Skin epidermis (tissue), 12 donors: ENCODE measurements around the gene TCEAL1.

Source experiments
- H3K27ac ChIP-seq, 21 experiments: fragments of 200-600 bp; sonication (generic) in 11 of 21; one replicate each; pipeline ENCODE4 v1.5.0; 2020; ENCODE audit warnings: mild to moderate bottlenecking in 3 of 21, inconsistent platforms in 2 of 21, moderate library complexity in 2 of 21
- H3K4me3 ChIP-seq, 7 experiments: fragments of 200-600 bp; sonication (generic) in 2 of 7; one replicate each; pipeline ENCODE4 v1.5.0; 2020; ENCODE audit warnings: inconsistent platforms in 2 of 7, mild to moderate bottlenecking in 2 of 7, moderate library complexity in 1 of 7

TCEAL1 gene

GRCh38 chrX:103666202-103667107, 37.7 kb downstream of the TCEAL1 start:
- Histone ChIP-seq H3K4me3 (no peak overlapping the region), H3K27ac (no peak overlapping the region)

DNA sequence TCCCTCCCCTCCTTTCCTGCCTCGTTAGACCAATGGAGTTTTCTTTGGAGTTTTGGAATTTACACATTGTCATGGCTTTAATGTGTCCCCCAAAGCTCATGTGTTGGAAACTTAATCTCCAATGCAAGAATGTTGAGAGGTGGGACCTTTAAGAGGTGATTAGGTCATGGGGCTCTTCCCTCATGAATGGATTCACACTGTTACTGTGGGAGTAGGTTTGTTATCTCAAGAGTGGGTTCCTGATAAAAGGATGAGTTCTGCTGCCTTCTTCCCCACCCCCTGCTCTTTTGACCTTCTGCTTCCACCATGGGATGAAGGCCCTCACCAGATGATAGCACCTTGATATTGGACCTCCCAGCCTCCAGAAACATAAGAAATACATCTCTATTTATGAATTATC, 41.0 kb downstream of the TCEAL1 start:
- Histone ChIP-seq H3K27ac (no peak overlapping the region), H3K4me3 (no peak overlapping the region)

GRCh38 chrX:103674531-103675454, 46.0 kb downstream of the TCEAL1 start:
- Histone ChIP-seq H3K27ac (no peak overlapping the region), H3K4me3 (no peak overlapping the region)

DNA sequence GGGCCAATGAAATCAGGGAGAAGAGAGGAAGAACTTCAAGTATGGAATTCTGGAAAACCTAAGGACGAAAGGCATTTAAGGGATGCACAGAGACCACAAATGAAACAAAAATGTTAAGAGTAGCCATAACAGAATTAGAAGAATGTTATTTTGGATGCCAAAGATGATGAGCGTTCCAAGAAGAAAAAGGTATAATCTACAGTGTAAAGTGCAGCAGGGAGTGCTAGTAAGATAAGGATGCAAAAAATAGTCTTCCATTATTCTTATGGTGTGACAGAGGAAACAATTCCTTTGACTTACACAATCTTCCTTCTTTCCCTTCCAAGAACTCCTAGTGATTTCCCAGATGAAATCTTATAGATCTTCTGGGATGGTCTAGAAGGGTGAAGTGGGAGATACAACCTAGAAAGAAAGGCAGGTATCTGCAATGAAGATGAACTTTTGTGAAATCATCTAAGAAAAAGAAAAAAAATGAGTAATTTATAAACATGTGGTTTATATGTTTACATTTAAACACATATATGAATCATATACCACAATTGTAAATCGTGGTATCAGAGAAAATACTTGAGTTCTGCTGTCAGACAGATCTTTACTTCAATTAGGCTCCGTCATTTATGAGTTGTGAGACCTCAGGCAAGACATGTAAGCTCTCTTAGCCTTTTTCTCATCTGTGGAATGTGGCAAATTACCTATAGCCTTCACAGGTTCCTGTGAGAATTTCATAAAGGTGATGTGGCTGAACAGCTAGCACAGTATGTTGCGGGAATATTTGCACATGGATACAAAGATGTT, 49.6 kb downstream of the TCEAL1 start:
- no peak overlapping the region for H3K4me3 ChIP-seq

More for the DNA sequence above, 49.6 kb downstream of the TCEAL1 start:
- no peak overlapping the region for H3K27ac ChIP-seq
